Ascending aorta (tissue), 2 donors: ENCODE measurements around the gene MOCS3. TPM values are rescaled to one million over a fixed set of nuclear protein-coding genes. Genes with fewer than 3 reads are reported as not detected.
A peak's percentile ranks its signal among the peaks of the same experiment; 100 is the strongest.

Experiments used
- DNase-seq, 2 donors: peaks; one replicate each; pipeline ENCODE4 v3.0.0-alpha.2; 2019; ENCODE audit warnings: low spot score in 2 of 2
- H3K27ac ChIP-seq, 2 donors: fragments of 200-600 bp; sonication (generic); one replicate each; pipeline ENCODE4 v1.5.1; 2016 to 2017; ENCODE audit warnings: mild to moderate bottlenecking in 1 of 2
- H3K27me3 ChIP-seq: fragments of 200-600 bp; sonication (generic); one replicate; pipeline ENCODE4 v1.5.1; 2017
- H3K36me3 ChIP-seq, 2 donors: fragments of 200-600 bp; sonication (generic); one replicate each; pipeline ENCODE4 v1.5.1; 2016
- H3K4me1 ChIP-seq, 2 donors: fragments of 200-600 bp; sonication (generic); one replicate each; pipeline ENCODE4 v1.5.1; 2016 to 2017; ENCODE audit warnings: mild to moderate bottlenecking in 1 of 2
- H3K4me3 ChIP-seq, 2 donors: fragments of 200-600 bp; sonication (generic); one replicate each; pipeline ENCODE4 v1.5.1; 2016 to 2017; ENCODE audit warnings: mild to moderate bottlenecking in 1 of 2
- H3K9me3 ChIP-seq, 2 donors: fragments of 200-600 bp; sonication (generic); one replicate each; pipeline ENCODE4 v1.5.1; 2016
- CTCF ChIP-seq, 3 experiments: fragments of 200-600 bp in 2 of 3; fragments of 450-650 bp in 1 of 3; sonication (generic) in 2 of 3; IDR thresholded peaks; one replicate each; pipeline ENCODE4 v1.5.1; 2016 to 2019; ENCODE audit warnings: antibody characterized with exemption in 3 of 3, mild to moderate bottlenecking in 1 of 3, moderate library complexity in 1 of 3
- intact Hi-C: fragments of 100-400 bp; cut with DNase I; formaldehyde crosslinking; loops from one replicate; pipeline ENCODE4 v1.15.1; 2023
- total RNA-seq: library from RNA; depleted of rRNA; stranded (reverse); fragments of >200 nt; gene quantifications from one replicate; pipeline ENCODE4 v1.1.0, GENCODE V29; 2016

Gene MOCS3
- total RNA-seq, 1 donor from 2014 or later, result 4.7 TPM

- no peak for DNase-seq
- Histone ChIP-seq H3K36me3 (peaks cover 0 to 4% of the 10 kb centered on the region in 2 donors), H3K9me3 (no peaks in the 10 kb centered on the region), H3K27me3 (no peaks in the 10 kb centered on the region), H3K4me1 (peaks cover 0 to 65% of the 10 kb centered on the region in 2 donors), H3K27ac (peak overlapping the region; percentile 23 to 60), H3K4me3 (no peak overlapping the region)
- no peak for TF ChIP-seq CTCF (IDR thresholded peaks at IDR 0.05)
- intact Hi-C loops, result no loop called here
These were observed 43.2 kb upstream of the MOCS3 start for GRCh38 chr20:50915424-50915823.

GRCh38 chr20:50916257-50916656, 42.4 kb upstream of the MOCS3 start:
- peaks cover 0 to 67% of the 10 kb centered on the region in 2 donors for H3K4me1 ChIP-seq

GRCh38 chr20:50916934-50917333, 41.7 kb upstream of the MOCS3 start:
- no peak for DNase-seq
- peaks cover 0 to 4% of the 10 kb centered on the region in 2 donors for H3K36me3 ChIP-seq
- TF ChIP-seq CTCF (IDR thresholded peaks at IDR 0.05), result no peak
- peak overlapping the region; percentile 15 to 60 for H3K27ac ChIP-seq
- no peaks in the 10 kb centered on the region for H3K9me3 ChIP-seq
- no peaks in the 10 kb centered on the region for H3K27me3 ChIP-seq
- intact Hi-C loops, result no loop called here
- H3K4me3 ChIP-seq, result no peak overlapping the region
- H3K4me1 ChIP-seq, result peaks cover 0 to 65% of the 10 kb centered on the region in 2 donors

More at GRCh38 chr20:50916257-50916656, 42.4 kb upstream of the MOCS3 start:
- no peak for DNase-seq
- intact Hi-C loops, result no loop called here
- Histone ChIP-seq H3K27me3 (no peaks in the 10 kb centered on the region), H3K36me3 (peaks cover 0 to 4% of the 10 kb centered on the region in 2 donors), H3K27ac (peak overlapping the region; percentile 15 to 60), H3K9me3 (no peaks in the 10 kb centered on the region), H3K4me3 (no peak overlapping the region)
- no peak for TF ChIP-seq CTCF (IDR thresholded peaks at IDR 0.05)

- Histone ChIP-seq H3K27me3 (no peaks in the 10 kb centered on the region), H3K4me1 (peaks cover 0 to 69% of the 10 kb centered on the region in 2 donors), H3K9me3 (no peaks in the 10 kb centered on the region), H3K27ac (peak overlapping the region; percentile 14 to 15), H3K4me3 (no peak overlapping the region), H3K36me3 (peaks cover 0 to 4% of the 10 kb centered on the region in 2 donors)
- DNase-seq, result no peak
- TF ChIP-seq CTCF (IDR thresholded peaks at IDR 0.05), result no peak
- intact Hi-C loops, result no loop called here
These were observed 40.2 kb upstream of the MOCS3 start for GRCh38 chr20:50918403-50918802.

- Histone ChIP-seq H3K27ac (peak overlapping the region in 1 of 2 donors; percentile 12), H3K27me3 (no peaks in the 10 kb centered on the region), H3K9me3 (no peaks in the 10 kb centered on the region), H3K36me3 (peaks cover 0 to 4% of the 10 kb centered on the region in 2 donors), H3K4me3 (no peak overlapping the region), H3K4me1 (peaks cover 0 to 62% of the 10 kb centered on the region in 2 donors)
- intact Hi-C loops, result no loop called here
- DNase-seq, result peak in 1 of 2 donors; percentile 82
- no peak for TF ChIP-seq CTCF (IDR thresholded peaks at IDR 0.05)
These were observed 39.1 kb upstream of the MOCS3 start for GRCh38 chr20:50919567-50919966.

GRCh38 chr20:50920997-50921396, 37.6 kb upstream of the MOCS3 start:
- no peaks in the 10 kb centered on the region for H3K27me3 ChIP-seq
- H3K4me3 ChIP-seq, result no peak overlapping the region
- TF ChIP-seq CTCF (IDR thresholded peaks at IDR 0.05), result no peak
- H3K9me3 ChIP-seq, result no peaks in the 10 kb centered on the region
- peaks cover 0 to 4% of the 10 kb centered on the region in 2 donors for H3K36me3 ChIP-seq
- DNase-seq, result no peak
- H3K4me1 ChIP-seq, result peaks cover 0 to 60% of the 10 kb centered on the region in 2 donors
- intact Hi-C loops, result no loop called here
- no peak overlapping the region for H3K27ac ChIP-seq
